Urinary bladder (tissue), 4 donors: ENCODE results near the gene ADA. TPM values are rescaled to one million over a fixed set of nuclear protein-coding genes. Genes with fewer than 3 reads are reported as not detected.
"Not testable (repeated sequence)": the region's sequence is repeated elsewhere in the genome, so short reads cannot be mapped to it uniquely, and the experiment has no call there.

ENCODE experiments used
- DNase-seq: peaks from one replicate; pipeline ENCODE4 v3.0.0-alpha.2; 2015; ENCODE audit errors: extremely low spot score
- H3K27ac ChIP-seq: one replicate; pipeline ENCODE4 v1.5.1; 2013; ENCODE audit warnings: low read depth, mild to moderate bottlenecking, moderate library complexity
- H3K36me3 ChIP-seq: one replicate; pipeline ENCODE4 v1.6.1; 2013; ENCODE audit warnings: mild to moderate bottlenecking, moderate library complexity; ENCODE audit not compliant: insufficient read depth
- H3K4me1 ChIP-seq: one replicate; pipeline ENCODE4 v1.6.1; 2013; ENCODE audit warnings: mild to moderate bottlenecking, moderate library complexity; ENCODE audit not compliant: insufficient read depth
- H3K4me3 ChIP-seq: one replicate; pipeline ENCODE4 v1.5.1; 2013; ENCODE audit warnings: low read depth, low read length
- WGBS: extraction: QIAGEN DNeasy Blood & Tissue Kit; methylation state at CpG from one replicate; pipeline ENCODE4 v1.1.7; 2013; 5-methylcytosine and 5-hydroxymethylcytosine counted together
- polyA plus RNA-seq: library from polyadenylated mRNA; stranded (reverse); fragments of 200-250 nt; gene quantifications from one replicate; pipeline ENCODE4 v1.2.3, GENCODE V29; 2013
- total RNA-seq: library from RNA; depleted of rRNA; stranded (reverse); fragments of >200 nt; gene quantifications from one replicate; pipeline ENCODE4 v1.2.3, GENCODE V29; 2014
- donor health status: healthy with polysubstance abuse.
- donor health status: healthy.

ADA gene
- total and polyA plus RNA-seq, 2 donors: 2.2 to 6.5 TPM

GRCh38 chr20:44688053-44688625 is 36.6 kb upstream of the ADA start:
- Histone ChIP-seq H3K4me1 (no peaks in the 10 kb centered on the region), H3K36me3 (no peaks in the 10 kb centered on the region), H3K4me3 (no peak overlapping the region), H3K27ac (no peak overlapping the region)
- no peak for DNase-seq
- 62% methylated on average over 7 of the region's 7 CpGs for WGBS

DNA sequence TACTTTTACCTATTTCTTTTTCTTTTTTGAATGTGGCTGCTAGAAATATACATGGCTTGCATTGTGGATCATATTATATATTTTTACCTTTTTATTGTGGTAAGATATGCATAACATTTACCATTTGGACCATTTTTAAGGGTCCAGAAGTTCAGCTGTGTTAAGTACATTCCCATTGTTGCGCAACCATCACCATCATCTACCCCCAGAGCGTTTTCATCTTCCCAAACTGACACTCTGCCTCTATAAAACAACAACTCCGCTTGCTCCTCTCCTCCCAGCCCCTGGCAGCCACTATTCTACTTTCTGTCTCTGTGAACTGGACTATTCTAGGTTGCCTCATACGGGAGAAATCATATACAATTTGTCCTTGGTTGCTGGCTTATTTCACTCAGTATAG is 35.4 kb upstream of the ADA start:
- no peak overlapping the region for H3K27ac ChIP-seq
- WGBS: 82% methylated on average over 4 of the region's 4 CpGs
- no peaks in the 10 kb centered on the region for H3K36me3 ChIP-seq
- H3K4me1 ChIP-seq: no peaks in the 10 kb centered on the region
- no peak for DNase-seq
- no peak overlapping the region for H3K4me3 ChIP-seq

DNA sequence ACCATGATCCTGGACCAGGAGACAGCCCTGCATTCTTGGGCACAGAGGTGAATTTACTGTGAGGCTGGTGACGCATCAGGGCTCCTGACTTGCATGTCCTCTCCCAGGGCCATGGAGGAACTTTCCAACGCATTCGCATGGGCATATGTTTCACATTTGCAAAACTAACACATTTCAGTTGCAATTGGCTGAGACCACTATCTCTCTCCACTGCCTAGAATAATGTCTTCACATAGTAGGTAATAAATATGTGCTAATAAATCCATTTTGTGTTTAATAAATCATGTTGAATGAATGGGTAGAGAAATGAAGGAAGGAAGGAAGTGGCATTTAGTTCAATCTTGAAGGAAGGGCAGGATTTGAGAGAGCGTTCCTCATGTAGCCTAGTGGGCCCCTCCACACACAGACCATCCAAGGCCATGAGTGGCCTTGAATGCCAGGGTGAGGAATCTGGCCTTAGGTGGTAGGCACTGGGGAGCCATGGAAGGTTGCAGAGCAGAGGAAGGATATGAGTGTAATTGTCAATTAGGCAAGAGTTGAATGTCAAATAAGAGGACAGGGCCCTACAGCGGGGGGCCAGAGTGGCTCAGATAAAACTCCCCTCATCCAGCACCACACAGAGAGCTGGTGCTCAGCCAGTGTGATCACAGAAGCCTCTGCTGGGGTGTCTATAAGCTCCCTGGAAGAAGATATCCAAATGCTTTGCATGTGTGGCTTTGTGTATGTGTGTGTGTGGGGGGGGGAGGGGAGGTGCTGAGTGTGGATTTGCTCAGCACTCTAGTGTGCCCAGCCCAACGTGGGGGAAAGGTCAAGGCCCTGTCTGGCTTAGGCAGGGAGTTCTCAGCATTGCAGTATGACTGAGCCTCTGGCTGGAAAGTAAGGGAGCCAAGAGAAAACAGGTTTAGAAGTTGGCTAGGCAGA is 32.8 kb upstream of the ADA start:
- no peak for DNase-seq
- 68% methylated on average over 6 of the region's 6 CpGs for WGBS
- H3K27ac ChIP-seq: no peak overlapping the region
- no peaks in the 10 kb centered on the region for H3K4me1 ChIP-seq
- H3K36me3 ChIP-seq: no peaks in the 10 kb centered on the region
- H3K4me3 ChIP-seq: no peak overlapping the region

DNA sequence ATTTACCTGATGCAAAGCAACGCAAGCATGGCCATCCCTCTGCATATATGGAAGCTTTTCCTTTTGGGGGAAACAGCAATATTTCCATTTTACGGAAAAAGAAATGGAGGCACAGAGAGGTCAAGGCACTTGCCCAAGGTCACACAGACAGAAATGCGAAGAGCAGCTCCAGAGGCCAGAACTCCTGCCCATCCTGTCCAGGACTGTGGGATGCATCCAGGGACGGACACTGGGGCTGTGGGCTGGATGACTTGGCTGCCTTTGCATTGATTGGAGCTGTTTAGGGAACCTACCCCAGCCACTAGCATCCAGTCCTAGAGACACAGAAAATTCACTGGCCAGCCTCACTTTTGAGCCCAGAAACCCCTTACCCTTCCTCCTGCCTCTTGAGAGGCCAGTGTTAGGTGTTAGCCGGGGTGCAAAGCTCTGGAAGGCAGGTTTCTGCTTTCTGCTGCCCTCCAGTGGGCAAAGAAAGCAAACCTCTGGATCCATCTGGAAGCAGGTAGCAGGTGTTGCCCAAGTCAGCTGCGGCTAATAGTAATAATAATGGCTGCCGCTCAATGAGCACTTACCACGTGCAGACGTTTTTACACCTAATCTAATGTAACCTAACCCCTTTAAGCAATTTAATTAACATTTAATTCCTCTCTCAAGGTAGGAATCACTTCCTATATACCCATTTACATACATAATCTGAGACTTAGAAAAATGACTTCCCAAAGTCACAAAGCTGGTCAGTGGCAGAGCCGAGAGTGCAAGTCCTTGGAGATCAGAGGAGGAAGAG is 32.0 kb upstream of the ADA start:
- no peak overlapping the region for H3K4me3 ChIP-seq
- no peak for DNase-seq
- H3K36me3 ChIP-seq: no peaks in the 10 kb centered on the region
- no peak overlapping the region for H3K27ac ChIP-seq
- WGBS: 49% methylated on average over 10 of the region's 10 CpGs
- H3K4me1 ChIP-seq: no peaks in the 10 kb centered on the region

DNA sequence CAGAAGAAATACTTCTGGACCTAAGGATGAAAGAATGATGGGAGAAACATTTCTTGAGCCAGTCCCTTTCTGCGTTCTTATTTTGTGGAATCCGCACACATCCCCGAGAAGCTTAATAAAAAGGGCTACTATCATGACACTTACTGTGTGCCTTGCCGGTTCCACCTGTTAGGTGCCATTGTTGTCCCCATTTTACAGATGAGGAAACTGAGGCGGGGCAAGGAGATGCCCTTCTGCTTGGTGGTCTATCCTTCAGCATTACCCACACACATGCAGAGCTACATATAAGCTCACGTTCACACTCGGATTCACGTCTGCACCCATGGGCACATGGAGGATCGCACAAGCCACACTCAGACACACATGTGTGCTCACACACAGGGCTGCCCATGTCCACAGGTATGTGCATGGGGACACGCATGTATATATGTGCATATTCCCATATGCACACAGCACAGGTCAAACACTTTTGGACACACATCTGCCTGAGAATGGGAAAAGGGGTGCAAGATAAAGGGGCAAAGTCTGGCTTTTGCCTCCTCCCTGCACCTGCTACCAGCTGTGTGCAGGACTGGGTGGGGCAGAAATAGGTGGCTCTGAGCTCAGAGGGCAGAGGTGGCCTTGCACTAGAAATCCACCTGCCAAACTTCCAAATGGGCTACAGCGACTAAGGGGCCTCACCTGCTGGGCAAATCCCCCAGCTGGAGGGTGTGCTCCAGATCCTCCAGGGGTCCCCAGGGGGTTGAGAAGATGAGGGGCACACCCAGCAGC is 30.5 kb upstream of the ADA start:
- WGBS: 93% methylated on average over 11 of the region's 11 CpGs
- no peak for DNase-seq
- no peak overlapping the region for H3K27ac ChIP-seq
- H3K36me3 ChIP-seq: no peaks in the 10 kb centered on the region
- no peaks in the 10 kb centered on the region for H3K4me1 ChIP-seq
- no peak overlapping the region for H3K4me3 ChIP-seq

GRCh38 chr20:44678990-44679611 is 27.6 kb upstream of the ADA start:
- H3K36me3 ChIP-seq: no peaks in the 10 kb centered on the region
- WGBS: 71% methylated on average over 12 of the region's 12 CpGs
- no peak overlapping the region for H3K27ac ChIP-seq
- no peak overlapping the region for H3K4me3 ChIP-seq
- H3K4me1 ChIP-seq: no peaks in the 10 kb centered on the region
- no peak for DNase-seq

DNA sequence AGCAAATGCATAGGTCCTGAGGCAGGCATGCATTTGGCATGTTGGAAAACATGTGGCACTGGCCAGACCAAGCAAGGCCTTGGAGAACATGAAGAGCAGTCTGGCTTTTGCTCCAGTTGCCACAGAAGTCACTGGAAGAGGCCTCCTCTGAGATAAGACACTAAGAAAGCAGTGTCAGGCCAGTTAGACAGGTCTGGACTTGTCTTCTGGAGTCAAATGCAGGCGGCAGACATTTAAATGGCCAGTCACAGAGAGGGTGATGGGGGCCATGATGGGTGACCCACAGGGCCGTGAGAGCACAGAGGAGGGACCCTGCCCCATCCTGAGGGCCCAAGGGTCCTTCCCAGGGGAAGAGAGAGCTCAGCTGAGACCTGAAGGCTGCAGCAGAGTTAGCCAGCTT is 26.7 kb upstream of the ADA start:
- Histone ChIP-seq H3K4me3 (no peak overlapping the region), H3K36me3 (no peaks in the 10 kb centered on the region), H3K4me1 (no peaks in the 10 kb centered on the region), H3K27ac (no peak overlapping the region)
- WGBS: 35% methylated on average over 2 of the region's 2 CpGs
- no peak for DNase-seq

- not testable (repeated sequence) for H3K27ac ChIP-seq, H3K4me3 ChIP-seq, H3K4me1 ChIP-seq, DNase-seq, H3K36me3 ChIP-seq
- 88% methylated on average over 23 of the region's 23 CpGs for WGBS
These were observed 20.9 kb upstream of the ADA start for GRCh38 chr20:44672318-44672902.

DNA sequence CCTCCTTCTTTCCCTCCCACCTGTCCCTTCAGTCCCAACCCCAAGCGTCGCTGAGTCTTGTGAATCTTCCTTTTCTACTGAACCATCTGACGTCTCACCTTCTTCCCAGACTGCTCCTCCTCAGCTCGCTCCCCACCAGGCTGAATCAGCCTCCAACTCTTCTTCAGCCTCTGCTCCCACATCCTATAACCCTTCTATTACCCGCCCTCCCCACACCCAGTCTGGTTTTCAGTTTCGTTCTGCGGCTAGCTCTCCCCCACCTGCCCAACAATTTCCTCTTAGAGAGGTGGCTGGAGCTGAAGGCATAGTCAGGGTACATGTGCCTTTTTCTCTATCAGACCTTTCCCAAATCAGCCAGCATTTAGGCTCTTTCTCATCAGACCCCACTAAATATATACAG is 20.0 kb upstream of the ADA start:
- H3K4me3 ChIP-seq, H3K27ac ChIP-seq, DNase-seq, H3K36me3 ChIP-seq, H3K4me1 ChIP-seq: not testable (repeated sequence)
- WGBS: 79% methylated on average over 6 of the region's 7 CpGs

GRCh38 chr20:44670851-44671250 is 19.4 kb upstream of the ADA start:
- not testable (repeated sequence) for H3K36me3 ChIP-seq, DNase-seq, H3K27ac ChIP-seq, H3K4me3 ChIP-seq, H3K4me1 ChIP-seq
- 85% methylated on average over 9 of the region's 9 CpGs for WGBS

- no peak overlapping the region for H3K27ac ChIP-seq
- H3K4me3 ChIP-seq: no peak overlapping the region
- no peaks in the 10 kb centered on the region for H3K36me3 ChIP-seq
- H3K4me1 ChIP-seq: no peaks in the 10 kb centered on the region
- DNase-seq: no peak
- WGBS: 68% methylated on average over 3 of the region's 3 CpGs
These were observed 14.6 kb upstream of the ADA start for GRCh38 chr20:44666066-44666465.

DNA sequence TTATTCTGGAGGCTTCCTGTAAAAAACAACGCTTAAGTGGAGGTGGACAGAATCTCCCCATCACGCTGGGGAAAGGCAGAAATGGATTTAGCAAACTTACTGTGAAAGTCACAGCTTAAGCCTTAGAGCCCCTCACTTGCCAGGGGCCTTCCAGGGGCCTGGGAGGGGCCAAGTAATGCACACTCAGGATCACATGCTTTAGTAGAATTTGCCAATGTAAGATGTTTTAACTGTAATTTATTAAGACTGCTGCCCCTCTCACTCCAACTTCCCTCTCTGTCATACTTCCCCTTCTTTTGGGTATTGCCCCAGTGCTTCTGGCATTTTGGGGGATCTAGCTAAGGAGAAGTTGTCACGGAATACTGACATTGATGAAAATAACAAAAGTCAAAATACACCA is 12.6 kb upstream of the ADA start:
- H3K4me1 ChIP-seq: no peaks in the 10 kb centered on the region

GRCh38 chr20:44662261-44662660 is 10.8 kb upstream of the ADA start:
- WGBS: 74% methylated on average over 3 of the region's 3 CpGs

More for the DNA sequence above, 12.6 kb upstream of the ADA start:
- 54% methylated on average over 3 of the region's 3 CpGs for WGBS
- no peak overlapping the region for H3K27ac ChIP-seq
- H3K36me3 ChIP-seq: no peaks in the 10 kb centered on the region
- no peak for DNase-seq
- H3K4me3 ChIP-seq: no peak overlapping the region

More at GRCh38 chr20:44662261-44662660, 10.8 kb upstream of the ADA start:
- DNase-seq: no peak
- Histone ChIP-seq H3K4me1 (no peaks in the 10 kb centered on the region), H3K4me3 (no peak overlapping the region), H3K27ac (no peak overlapping the region), H3K36me3 (no peaks in the 10 kb centered on the region)
